ENCODE data around the gene AQP12B. TPM values are rescaled to one million over a fixed set of nuclear protein-coding genes. Genes with fewer than 3 reads are reported as not detected.
"Not testable (repeated sequence)": the region's sequence is repeated elsewhere in the genome, so short reads cannot be mapped to it uniquely, and the experiment has no call there.

Gene AQP12B
- polyA plus RNA-seq, 1 of the 3 experiments (the other 2 are of a cell fraction), result not detected

DNA sequence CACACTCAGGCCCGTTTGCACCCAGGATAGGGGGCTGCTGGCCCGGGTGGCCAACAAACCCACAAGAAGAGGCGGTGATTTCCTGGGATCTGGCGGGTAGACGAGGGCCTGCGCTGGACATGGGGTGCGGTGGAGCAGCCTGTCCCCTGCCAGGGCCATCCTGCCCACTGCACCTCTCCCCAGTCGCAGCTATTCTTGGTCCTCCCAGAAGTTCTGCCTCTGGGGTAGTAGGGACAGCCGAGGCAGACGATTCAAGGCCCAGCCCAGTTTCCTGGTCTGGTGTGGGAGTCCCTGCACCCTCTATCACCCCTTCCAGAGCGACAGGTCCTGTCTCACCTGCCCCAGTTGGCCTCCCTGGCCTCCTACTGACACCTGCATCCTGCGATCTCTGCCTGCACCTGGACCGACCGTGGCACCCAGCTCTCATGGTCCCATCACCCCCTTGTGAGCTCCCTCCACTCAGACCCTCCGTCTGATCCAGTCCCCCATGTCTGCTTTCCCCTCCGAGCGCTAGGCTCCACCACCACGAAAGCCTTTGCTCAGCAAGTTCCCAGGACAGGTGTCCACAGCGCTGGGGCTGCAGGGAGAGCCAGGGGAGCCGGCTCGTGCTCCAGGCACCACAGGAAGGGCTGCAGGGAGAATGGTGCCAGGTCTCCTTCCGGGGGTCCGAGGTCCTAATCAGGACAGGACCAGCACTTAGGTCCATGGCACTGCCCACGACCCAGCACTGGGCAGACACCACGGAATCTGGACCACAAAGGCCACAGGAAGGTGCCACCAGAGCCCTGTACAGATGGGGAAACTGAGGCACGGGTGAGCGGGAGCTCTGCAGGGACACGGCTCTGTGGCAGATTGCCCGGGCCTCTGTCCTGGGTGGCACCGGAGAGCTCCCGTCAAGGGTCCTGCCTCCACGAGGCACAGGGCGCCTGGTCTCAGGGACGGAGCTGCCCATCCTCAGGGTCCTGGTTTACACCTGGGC lies 10.2 kb upstream of the AQP12B start:
- H3K9ac ChIP-seq; CTCF ChIA-PET; H3K79me2 ChIP-seq (ENCODE audit: insufficient read depth); H2AFZ ChIP-seq (ENCODE audit: low read depth); H3K27ac ChIP-seq (ENCODE audit: low read depth in 2 of 2, low read length in 1 of 2); H3K4me1 ChIP-seq (ENCODE audit: control insufficient read depth in 1 of 2, insufficient read depth in 2 of 2, low read depth in 1 of 2, low read length in 1 of 2); H3K36me3 ChIP-seq (replicated peaks in 1 of 2; ENCODE audit: control insufficient read depth in 1 of 2, insufficient read depth in 2 of 2, low read length in 1 of 2); H4K20me1 ChIP-seq (ENCODE audit: insufficient read depth); H3K4me3 ChIP-seq (ENCODE audit: low read depth in 2 of 2, low read length in 1 of 2); H3F3A ChIP-seq (replicated peaks; ENCODE audit: insufficient read depth); POLR2A ChIA-PET; DNase-seq; H3K9me3 ChIP-seq; H3K4me2 ChIP-seq; H3K27me3 ChIP-seq (ENCODE audit: insufficient read depth); H3K9me2 ChIP-seq: not testable (repeated sequence)
- WGBS (ENCODE audit: low lambda C conversion rate), result 22% methylated on average over 6 of the region's 34 CpGs

DNA sequence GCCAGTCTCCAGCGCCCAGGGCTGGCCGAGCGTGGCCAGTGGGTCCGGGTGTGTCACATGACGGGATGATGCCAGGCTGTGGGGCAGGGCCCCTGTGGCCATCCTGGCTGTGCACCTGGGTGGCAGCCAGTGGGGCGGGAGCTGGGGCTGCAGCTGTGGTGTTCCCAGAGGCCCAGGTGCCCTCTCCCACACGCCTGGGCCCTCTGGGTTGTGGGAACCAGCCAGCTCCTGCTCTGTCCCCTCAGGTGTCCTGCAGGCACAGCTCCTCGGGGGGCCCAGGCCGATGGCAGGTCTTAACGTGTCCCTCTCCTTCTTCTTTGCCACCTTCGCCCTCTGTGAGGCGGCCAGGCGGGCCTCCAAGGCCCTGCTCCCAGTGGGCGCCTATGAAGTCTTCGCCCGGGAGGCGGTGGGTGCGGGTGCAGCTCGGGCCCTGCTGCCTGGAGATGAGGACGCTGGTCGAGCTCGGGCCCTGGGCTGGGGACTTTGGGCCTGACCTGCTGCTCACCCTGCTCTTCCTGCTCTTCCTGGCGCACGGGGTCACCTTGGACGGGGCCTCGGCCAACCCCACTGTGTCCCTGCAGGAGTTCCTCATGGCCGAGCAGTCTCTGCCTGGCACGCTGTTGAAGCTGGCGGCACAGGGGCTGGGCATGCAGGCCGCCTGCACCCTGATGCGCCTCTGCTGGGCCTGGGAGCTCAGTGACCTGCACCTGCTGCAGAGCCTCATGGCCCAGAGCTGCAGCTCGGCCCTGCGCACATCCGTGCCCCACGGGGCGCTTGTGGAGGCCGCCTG lies 9.1 kb upstream of the AQP12B start, which contains the start of gene AQP12A:
Gene AQP12A, plus strand, starts transcription at position 236 of the 790 bp plus-strand sequence. Its CDS starts 48 bp downstream, at position 284.
- H3K9me3 ChIP-seq; POLR2A ChIA-PET; H3K9ac ChIP-seq; H4K20me1 ChIP-seq (ENCODE audit: insufficient read depth); H3K4me3 ChIP-seq (ENCODE audit: low read depth in 2 of 2, low read length in 1 of 2); CTCF ChIA-PET; H3K27me3 ChIP-seq (ENCODE audit: insufficient read depth); DNase-seq; H3K4me2 ChIP-seq; H3K27ac ChIP-seq (ENCODE audit: low read depth in 2 of 2, low read length in 1 of 2); H3K4me1 ChIP-seq (ENCODE audit: control insufficient read depth in 1 of 2, insufficient read depth in 2 of 2, low read depth in 1 of 2, low read length in 1 of 2); H3K79me2 ChIP-seq (ENCODE audit: insufficient read depth); H3K36me3 ChIP-seq (replicated peaks in 1 of 2; ENCODE audit: control insufficient read depth in 1 of 2, insufficient read depth in 2 of 2, low read length in 1 of 2); H3K9me2 ChIP-seq; H2AFZ ChIP-seq (ENCODE audit: low read depth); H3F3A ChIP-seq (replicated peaks; ENCODE audit: insufficient read depth): not testable (repeated sequence)
- 64% methylated on average over 19 of the region's 37 CpGs for WGBS (ENCODE audit: low lambda C conversion rate)

DNA sequence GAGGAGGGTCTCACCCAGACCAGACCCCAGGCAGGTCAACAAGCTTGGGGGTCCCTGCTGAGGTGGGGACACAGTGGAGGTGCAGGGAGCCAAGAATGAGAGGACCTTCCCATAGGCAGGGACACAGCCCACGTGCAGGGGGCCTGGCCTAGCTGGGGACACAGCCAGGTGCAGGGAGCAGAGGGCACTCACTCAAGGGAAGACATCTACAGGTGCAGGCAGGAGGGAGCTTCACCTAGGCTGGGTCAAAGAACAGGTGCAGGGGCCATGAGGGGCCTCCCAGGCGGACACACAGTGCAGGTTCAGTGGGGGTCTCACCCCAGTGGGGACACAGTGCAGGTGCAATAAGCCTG lies 8.4 kb upstream of the AQP12B start:
- CTCF ChIA-PET, POLR2A ChIA-PET: not testable (repeated sequence)
- 0% methylated on average over 1 of the region's 2 CpGs for WGBS (ENCODE audit: low lambda C conversion rate)

DNA sequence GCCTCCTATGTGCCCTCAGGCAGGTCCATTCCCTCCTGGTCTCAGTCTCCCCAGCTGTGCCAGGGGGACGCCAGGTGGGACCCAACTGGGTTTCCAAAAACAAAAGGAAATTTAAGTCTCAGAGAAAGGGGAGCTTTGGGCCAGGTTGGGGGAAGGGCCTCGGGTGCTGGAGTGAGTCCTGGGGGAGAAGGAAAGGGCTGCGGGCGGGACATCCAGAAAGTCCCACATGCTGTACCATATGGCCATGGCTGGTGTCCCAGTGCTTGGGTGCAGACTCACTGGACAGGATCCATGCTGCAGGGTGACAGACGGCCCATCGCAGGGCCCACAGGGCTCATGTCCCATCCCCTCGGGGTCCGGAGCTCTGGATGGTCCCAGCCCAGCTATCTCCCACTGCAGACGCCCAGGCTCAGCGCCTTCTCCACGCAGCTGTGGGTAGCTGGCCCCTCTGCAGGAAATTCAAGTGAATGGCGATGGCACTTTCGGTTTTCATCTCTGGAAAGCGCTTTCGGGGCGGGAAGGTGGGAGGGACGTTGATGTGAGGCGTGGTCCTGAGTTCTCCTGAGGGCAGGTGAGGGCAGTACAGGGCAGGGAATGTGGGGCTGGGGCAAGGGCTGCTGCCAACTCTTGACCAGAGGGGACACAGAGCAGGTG lies 7.9 kb upstream of the AQP12B start:
- H3K9me3 ChIP-seq; H3K9me2 ChIP-seq; POLR2A ChIA-PET; H3K36me3 ChIP-seq (replicated peaks in 1 of 2; ENCODE audit: control insufficient read depth in 1 of 2, insufficient read depth in 2 of 2, low read length in 1 of 2); H4K20me1 ChIP-seq (ENCODE audit: insufficient read depth); H3K79me2 ChIP-seq (ENCODE audit: insufficient read depth); H3K4me1 ChIP-seq (ENCODE audit: control insufficient read depth in 1 of 2, insufficient read depth in 2 of 2, low read depth in 1 of 2, low read length in 1 of 2); H3K27me3 ChIP-seq (ENCODE audit: insufficient read depth); CTCF ChIA-PET; H3K9ac ChIP-seq; H3F3A ChIP-seq (replicated peaks; ENCODE audit: insufficient read depth); H2AFZ ChIP-seq (ENCODE audit: low read depth); H3K4me3 ChIP-seq (ENCODE audit: low read depth in 2 of 2, low read length in 1 of 2); H3K27ac ChIP-seq (ENCODE audit: low read depth in 2 of 2, low read length in 1 of 2); H3K4me2 ChIP-seq; DNase-seq: not testable (repeated sequence)
- WGBS (ENCODE audit: low lambda C conversion rate), result 45% methylated on average over 5 of the region's 18 CpGs

More for the DNA sequence above, 8.4 kb upstream of the AQP12B start:
- H2AFZ ChIP-seq (ENCODE audit: low read depth); DNase-seq; H3K9me3 ChIP-seq; H4K20me1 ChIP-seq (ENCODE audit: insufficient read depth); H3K27ac ChIP-seq (ENCODE audit: low read depth in 2 of 2, low read length in 1 of 2); H3F3A ChIP-seq (replicated peaks; ENCODE audit: insufficient read depth); H3K36me3 ChIP-seq (replicated peaks in 1 of 2; ENCODE audit: control insufficient read depth in 1 of 2, insufficient read depth in 2 of 2, low read length in 1 of 2); H3K79me2 ChIP-seq (ENCODE audit: insufficient read depth); H3K27me3 ChIP-seq (ENCODE audit: insufficient read depth); H3K4me2 ChIP-seq; H3K4me1 ChIP-seq (ENCODE audit: control insufficient read depth in 1 of 2, insufficient read depth in 2 of 2, low read depth in 1 of 2, low read length in 1 of 2); H3K9ac ChIP-seq; H3K9me2 ChIP-seq; H3K4me3 ChIP-seq (ENCODE audit: low read depth in 2 of 2, low read length in 1 of 2): not testable (repeated sequence)

Measured in SK-N-SH (cell line).